Measurements from ENCODE around the gene MTFP1.
A peak's percentile ranks its signal among the peaks of the same experiment; 100 is the strongest.

Gene MTFP1

DNA sequence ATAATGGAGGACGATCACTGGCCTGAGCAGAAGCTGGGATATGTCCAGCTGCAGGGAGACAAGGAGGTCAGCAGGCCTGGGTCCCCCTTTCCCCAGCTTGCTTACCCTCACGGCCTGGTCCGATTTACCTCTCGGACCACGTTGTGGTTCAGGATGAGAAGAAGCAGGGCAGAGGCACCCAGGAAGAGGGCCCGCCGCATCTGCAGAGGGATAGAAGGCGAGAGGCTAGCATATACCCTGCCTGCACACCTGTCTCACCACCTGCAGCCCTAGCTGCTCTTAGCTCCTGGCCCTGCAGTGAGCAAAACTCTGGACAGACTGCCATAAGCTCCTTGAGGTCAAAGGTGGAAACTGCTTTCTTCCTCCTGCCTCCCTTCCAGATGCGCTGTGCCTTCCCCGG is 39.6 kb upstream of the MTFP1 start:
- ChIA-PET CTCF (interaction anchor here (1.1 to 1.3 kb wide), 2 partner anchors 38 to 98 kb away, joined by 3 to 9 read pairs; no protein-coding TSS in a partner anchor), POLR2A (interaction anchor here (0.8 to 1.6 kb wide), 4 partner anchors 29 to 98 kb away, joined by 3 to 10 read pairs (median 5); partner anchors contain the start of genes CCDC157, SF3A1 and TBC1D10A)
- no peak for DNase-seq (ENCODE audit: extremely low spot score)
- TF ChIP-seq L3MBTL2 (conservative IDR thresholded peaks at IDR 0.05) (no peak), FOXM1 (IDR thresholded peaks at IDR 0.05; ENCODE audit: borderline replicate concordance) (no peak)

DNA sequence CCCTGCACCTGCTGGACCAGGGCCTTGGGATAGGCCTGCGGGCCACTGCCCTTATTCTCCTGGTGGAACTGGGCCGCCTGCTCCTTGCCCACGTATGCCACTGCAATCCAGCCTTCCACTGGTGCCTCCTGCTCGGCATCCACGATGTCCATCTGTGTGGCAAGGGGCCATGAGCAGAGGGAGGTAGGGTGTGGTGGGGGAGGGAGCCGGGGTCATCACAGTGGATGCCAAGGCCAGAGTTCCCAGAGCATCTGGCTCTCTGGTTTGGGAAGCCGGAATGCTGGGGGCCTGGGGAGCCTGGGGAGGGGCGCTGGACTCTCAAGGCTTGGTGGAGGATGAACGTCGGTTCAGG is 39.0 kb upstream of the MTFP1 start:
- no peak for TF ChIP-seq BHLHE40 (IDR thresholded peaks at IDR 0.05; ENCODE audit: borderline replicate concordance)
- no peak for TF ChIP-seq SUZ12 (IDR thresholded peaks at IDR 0.05)
- 0 out of 2 replicates have a peak, but pooled peaks have one; percentile 59 for TF ChIP-seq HDGF (IDR thresholded peaks at IDR 0.05; ENCODE audit: borderline replicate concordance)
- TF ChIP-seq SP1 (IDR thresholded peaks at IDR 0.05) = no peak
- ChIA-PET POLR2A (interaction anchor here (1.3 to 1.4 kb wide), 2 partner anchors 30 to 98 kb away, joined by 4 to 10 read pairs; partner anchors contain the start of genes CCDC157 and SF3A1), CTCF (interaction anchor here (1.3 kb wide), 1 partner anchor 99 kb away, joined by 9 read pairs; no protein-coding TSS in a partner anchor)
- DNase-seq (ENCODE audit: extremely low spot score) = no peak

DNA sequence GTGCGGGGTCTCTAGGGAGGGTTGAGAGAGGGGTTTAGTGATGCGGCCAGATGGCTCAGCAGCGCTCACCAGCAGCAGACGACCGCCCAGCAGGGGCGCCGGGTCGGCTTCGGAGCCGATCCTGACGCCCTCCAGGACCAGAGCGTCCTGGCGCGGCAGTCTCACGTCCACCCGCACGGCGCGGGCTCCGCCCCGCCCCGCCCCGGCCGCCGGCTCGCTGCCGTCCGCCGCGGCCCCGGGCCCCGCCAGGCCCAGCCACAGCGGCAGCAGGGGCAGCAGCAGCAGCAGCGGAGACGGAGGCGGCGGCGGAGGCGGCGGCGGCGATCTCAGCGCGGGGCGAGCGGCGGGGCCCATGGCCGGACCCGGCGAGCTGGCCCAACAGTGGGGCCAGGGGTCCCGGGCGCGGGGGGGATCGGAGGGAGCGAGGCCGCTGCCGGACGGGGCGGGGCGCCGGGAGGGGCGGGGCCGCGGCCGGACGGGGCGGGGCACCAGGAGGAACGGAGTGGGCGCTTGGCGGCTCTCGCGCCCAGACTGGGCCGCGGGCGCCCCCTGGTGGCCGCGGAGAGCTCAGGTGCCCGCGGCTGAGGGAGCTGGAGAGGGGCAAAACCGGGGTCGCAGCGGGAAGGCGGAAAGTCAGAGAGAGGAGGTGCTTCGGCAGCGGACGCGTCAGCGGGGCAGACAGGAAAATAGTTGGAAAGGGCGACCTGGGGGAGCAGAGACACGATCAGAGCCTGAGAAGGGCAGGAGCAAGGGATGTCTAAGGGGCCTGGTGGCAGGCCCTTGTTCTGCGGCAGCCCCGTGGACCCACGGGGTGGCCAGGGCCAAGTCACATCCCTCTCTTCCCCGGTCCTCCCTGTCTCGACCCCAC is 38.4 kb upstream of the MTFP1 start, which contains the start of gene RNF215:
Gene RNF215, minus strand, starts transcription at position 452 of the 868 bp plus-strand sequence. Its CDS starts 98 bp downstream, at position 354.
- ChIA-PET CTCF (interaction anchor here (0.6 to 3.5 kb wide), 9 partner anchors 8 to 99 kb away, joined by 3 to 24 read pairs (median 4); partner anchors contain the start of genes CASTOR1, CCDC157, SEC14L2 and SF3A1), POLR2A (interaction anchor here (0.6 to 1.0 kb wide), 14 partner anchors 12 to 126 kb away, joined by 3 to 8 read pairs (median 4); partner anchors contain the start of genes CCDC157, SF3A1 and TBC1D10A)
- DNase-seq (ENCODE audit: extremely low spot score) = peak; percentile 99
- TF ChIP-seq ARNT (IDR thresholded peaks at IDR 0.05) = peak; percentile 73
- TF ChIP-seq FOXM1 (IDR thresholded peaks at IDR 0.05; ENCODE audit: borderline replicate concordance) = 0 out of 2 replicates have a peak, but pooled peaks have one; percentile 32
- no peak for TF ChIP-seq BHLHE40 (IDR thresholded peaks at IDR 0.05; ENCODE audit: borderline replicate concordance)
- no peak for TF ChIP-seq SUZ12 (IDR thresholded peaks at IDR 0.05)

DNA sequence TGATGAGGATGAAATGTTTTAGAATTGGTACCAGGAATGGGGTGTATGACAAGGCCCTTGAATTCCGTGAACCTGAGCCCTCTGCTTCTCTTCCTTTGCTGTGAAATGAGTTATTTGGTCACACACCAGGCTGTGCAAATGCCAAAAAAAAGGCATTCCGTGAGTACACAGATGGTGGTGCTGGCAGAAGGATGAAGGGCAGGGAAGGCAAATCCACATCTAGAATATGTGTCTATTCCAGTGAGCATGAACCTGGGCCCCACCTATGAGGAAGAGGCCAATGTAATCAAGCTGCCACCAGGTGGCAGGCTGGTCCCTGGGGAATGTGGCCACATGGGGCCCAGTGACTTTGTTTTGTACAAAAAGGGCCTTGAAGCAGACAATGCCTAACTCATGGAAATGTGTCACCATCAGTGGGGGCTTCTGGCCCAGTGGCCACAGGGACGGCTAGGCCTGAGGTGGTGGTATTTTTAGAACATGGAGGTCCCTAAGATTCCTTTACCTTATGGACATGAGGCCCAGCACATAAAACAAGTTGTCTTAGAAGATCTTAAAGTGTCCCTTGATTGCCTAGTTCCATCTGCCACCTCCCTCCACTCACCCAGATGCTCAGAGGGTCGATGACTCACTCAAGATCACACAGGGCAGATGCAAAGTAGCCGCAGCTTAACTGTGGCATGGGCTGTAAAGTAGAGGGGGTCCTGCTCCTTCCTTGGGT is 34.4 kb upstream of the MTFP1 start:
- TF ChIP-seq HDGF (IDR thresholded peaks at IDR 0.05; ENCODE audit: borderline replicate concordance) (no peak), FOXM1 (IDR thresholded peaks at IDR 0.05; ENCODE audit: borderline replicate concordance) (peak; percentile 49; the same call in 1 of the 2 replicates), NFRKB (IDR thresholded peaks at IDR 0.05) (no peak), BHLHE40 (IDR thresholded peaks at IDR 0.05; ENCODE audit: borderline replicate concordance) (no peak), FOXA1 (IDR thresholded peaks at IDR 0.05) (no peak)
- peak; percentile 55 for DNase-seq (ENCODE audit: extremely low spot score)
- ChIA-PET CTCF (no interaction called here), POLR2A (interaction anchor here (1.4 to 2.3 kb wide), 2 partner anchors 31 to 33 kb away, joined by 3 to 8 read pairs; no protein-coding TSS in a partner anchor)

DNA sequence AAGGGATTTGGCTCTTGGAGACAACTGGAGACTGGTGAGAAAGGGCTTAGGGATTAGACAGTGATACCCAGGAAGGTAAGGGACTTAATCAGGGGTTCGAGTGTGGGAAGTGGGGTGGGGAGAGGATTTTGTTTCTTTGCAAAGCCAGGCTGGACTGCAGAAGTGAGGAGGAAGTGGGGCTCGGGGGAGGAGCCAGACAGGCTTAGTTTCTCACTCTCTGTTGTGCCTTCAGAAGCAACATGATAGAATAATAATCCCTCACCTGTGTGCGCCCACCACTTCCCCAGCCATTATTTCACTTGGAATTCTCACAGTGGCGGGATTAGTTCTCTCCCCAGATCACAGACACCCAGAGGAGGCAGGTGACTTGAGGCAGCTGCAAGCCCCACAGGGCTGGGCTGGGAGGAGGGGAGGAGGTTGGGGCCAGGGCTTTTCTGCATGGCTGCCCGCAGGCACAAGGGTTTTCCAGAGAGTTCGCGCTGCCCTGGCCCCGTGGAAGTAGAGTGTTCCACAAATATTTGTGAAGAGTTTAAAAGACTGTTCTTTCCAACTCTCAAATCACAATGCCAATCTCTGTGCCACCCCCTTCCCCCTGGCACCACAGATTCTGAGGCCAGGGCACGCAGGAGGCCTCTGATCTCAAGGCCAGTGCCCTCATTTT is 32.8 kb upstream of the MTFP1 start:
- DNase-seq (ENCODE audit: extremely low spot score) = no peak
- POLR2A ChIA-PET = interaction anchor here (0.6 to 1.2 kb wide), 2 partner anchors 36 to 104 kb away, joined by 3 to 5 read pairs; partner anchors contain the start of genes CCDC157 and SF3A1
- CTCF ChIA-PET = interaction anchor here (1.0 to 1.1 kb wide), 2 partner anchors 31 to 105 kb away, joined by 3 read pairs; no protein-coding TSS in a partner anchor

DNA sequence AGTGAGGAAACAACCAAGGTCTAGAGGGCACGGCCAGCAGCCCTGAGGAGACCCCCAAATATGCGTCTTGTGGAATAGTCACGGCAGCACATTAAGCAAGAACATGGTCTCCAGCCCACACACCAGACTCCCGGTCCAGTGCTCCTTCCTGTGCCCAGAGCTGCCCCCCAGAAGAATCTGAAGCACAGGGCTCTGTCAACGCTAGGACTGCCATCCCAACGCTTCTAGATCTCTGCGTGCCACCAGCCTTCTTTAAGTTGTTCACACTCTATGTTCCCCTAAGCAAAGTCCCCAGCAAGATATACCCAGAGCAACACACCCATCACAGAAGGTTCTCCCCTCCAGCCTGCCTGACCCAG is 32.3 kb upstream of the MTFP1 start:
- no peak for DNase-seq (ENCODE audit: extremely low spot score)
- TF ChIP-seq ELF4 (IDR thresholded peaks at IDR 0.05) (no peak), TARDBP (IDR thresholded peaks at IDR 0.05) (no peak), SUZ12 (IDR thresholded peaks at IDR 0.05) (no peak), BHLHE40 (IDR thresholded peaks at IDR 0.05; ENCODE audit: borderline replicate concordance) (no peak), FOXA1 (IDR thresholded peaks at IDR 0.05) (no peak)
- CTCF ChIA-PET = interaction anchor here (1.1 kb wide), 1 partner anchor 105 kb away, joined by 3 read pairs; no protein-coding TSS in a partner anchor
- POLR2A ChIA-PET = interaction anchor here (0.6 to 7.9 kb wide), 2 partner anchors 24 to 31 kb away, joined by 3 to 85 read pairs; partner anchors contain the start of gene MTFP1

More for the DNA sequence above, 32.8 kb upstream of the MTFP1 start:
- TF ChIP-seq SP1 (IDR thresholded peaks at IDR 0.05) (no peak), SUZ12 (IDR thresholded peaks at IDR 0.05) (no peak), TARDBP (IDR thresholded peaks at IDR 0.05) (no peak), LEF1 (IDR thresholded peaks at IDR 0.05; ENCODE audit: borderline replicate concordance) (no peak), NFRKB (IDR thresholded peaks at IDR 0.05) (no peak), BHLHE40 (IDR thresholded peaks at IDR 0.05; ENCODE audit: borderline replicate concordance) (no peak), FOXK2 (IDR thresholded peaks at IDR 0.05) (no peak), L3MBTL2 (conservative IDR thresholded peaks at IDR 0.05) (no peak), FOXA1 (IDR thresholded peaks at IDR 0.05) (no peak), CTBP1 (IDR thresholded peaks at IDR 0.05; ENCODE audit: borderline replicate concordance) (no peak), ZNF384 (IDR thresholded peaks at IDR 0.05) (no peak), FOXM1 (IDR thresholded peaks at IDR 0.05; ENCODE audit: borderline replicate concordance) (no peak), ELF4 (IDR thresholded peaks at IDR 0.05) (no peak)
- TF ChIP-seq, protein P1, sequence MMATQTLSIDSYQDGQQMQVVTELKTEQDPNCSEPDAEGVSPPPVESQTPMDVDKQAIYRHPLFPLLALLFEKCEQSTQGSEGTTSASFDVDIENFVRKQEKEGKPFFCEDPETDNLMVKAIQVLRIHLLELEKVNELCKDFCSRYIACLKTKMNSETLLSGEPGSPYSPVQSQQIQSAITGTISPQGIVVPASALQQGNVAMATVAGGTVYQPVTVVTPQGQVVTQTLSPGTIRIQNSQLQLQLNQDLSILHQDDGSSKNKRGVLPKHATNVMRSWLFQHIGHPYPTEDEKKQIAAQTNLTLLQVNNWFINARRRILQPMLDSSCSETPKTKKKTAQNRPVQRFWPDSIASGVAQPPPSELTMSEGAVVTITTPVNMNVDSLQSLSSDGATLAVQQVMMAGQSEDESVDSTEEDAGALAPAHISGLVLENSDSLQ (IDR thresholded peaks at IDR 0.05) = no peak

All from HEK293T (cell line).